ENCODE measurements around the gene PDIA2. TPM values are rescaled to one million over a fixed set of nuclear protein-coding genes. Genes with fewer than 3 reads are reported as not detected.

Gene PDIA2
- total RNA-seq, 1 donor from 2014 or later = 2.7 TPM

- H3K27me3 Mint-ChIP-seq (ENCODE audit: low read depth) = peaks cover 10% of the 10 kb centered on the region
- peaks cover 2% of the 10 kb centered on the region for H3K4me1 Mint-ChIP-seq
- H3K4me3 Mint-ChIP-seq = no peak overlapping the region
- peak in 1 of 2 experiments; percentile 17 for DNase-seq (ENCODE audit: low spot score in 2 of 2, unreplicated experiment in 2 of 2)
- H3K27ac Mint-ChIP-seq = no peak overlapping the region
- H3K36me3 Mint-ChIP-seq = no peaks in the 10 kb centered on the region
- no peaks in the 10 kb centered on the region for H3K9me3 Mint-ChIP-seq
- no peak for TF ChIP-seq CTCF (IDR thresholded peaks at IDR 0.05; ENCODE audit: unreplicated experiment)
These were observed 14.6 kb upstream of the PDIA2 start for GRCh38 chr16:268141-269053.

GRCh38 chr16:269061-269796 is 13.7 kb upstream of the PDIA2 start:
- Mint-ChIP-seq H3K9me3 (no peaks in the 10 kb centered on the region), H3K27me3 (ENCODE audit: low read depth) (peaks cover 12% of the 10 kb centered on the region), H3K4me1 (peaks cover 2% of the 10 kb centered on the region), H3K36me3 (no peaks in the 10 kb centered on the region), H3K27ac (no peak overlapping the region), H3K4me3 (no peak overlapping the region)
- no peak for TF ChIP-seq CTCF (IDR thresholded peaks at IDR 0.05; ENCODE audit: unreplicated experiment)
- no peak for DNase-seq (ENCODE audit: low spot score in 2 of 2, unreplicated experiment in 2 of 2)

GRCh38 chr16:270381-271255 is 12.3 kb upstream of the PDIA2 start:
- H3K36me3 Mint-ChIP-seq = no peaks in the 10 kb centered on the region
- peaks cover 23% of the 10 kb centered on the region for H3K27me3 Mint-ChIP-seq (ENCODE audit: low read depth)
- H3K4me3 Mint-ChIP-seq = no peak overlapping the region
- no peak overlapping the region for H3K27ac Mint-ChIP-seq
- no peak for TF ChIP-seq CTCF (IDR thresholded peaks at IDR 0.05; ENCODE audit: unreplicated experiment)
- H3K4me1 Mint-ChIP-seq = peaks cover 2% of the 10 kb centered on the region
- no peaks in the 10 kb centered on the region for H3K9me3 Mint-ChIP-seq
- no peak for DNase-seq (ENCODE audit: low spot score in 2 of 2, unreplicated experiment in 2 of 2)

- DNase-seq (ENCODE audit: low spot score in 2 of 2, unreplicated experiment in 2 of 2) = peak in 1 of 2 experiments; percentile 19
- TF ChIP-seq CTCF (IDR thresholded peaks at IDR 0.05; ENCODE audit: unreplicated experiment) = no peak
- peaks cover 37% of the 10 kb centered on the region for H3K27me3 Mint-ChIP-seq (ENCODE audit: low read depth)
- H3K36me3 Mint-ChIP-seq = no peaks in the 10 kb centered on the region
- peaks cover 2% of the 10 kb centered on the region for H3K4me1 Mint-ChIP-seq
- no peaks in the 10 kb centered on the region for H3K9me3 Mint-ChIP-seq
- no peak overlapping the region for H3K27ac Mint-ChIP-seq
- H3K4me3 Mint-ChIP-seq = no peak overlapping the region
These were observed 10.1 kb upstream of the PDIA2 start for GRCh38 chr16:272633-273546.
